Activated CD8-positive, alpha-beta memory T cell treated with anti-CD3 and anti-CD28 coated beads for 4 hours (primary cell): ENCODE measurements around the gene PTPN14.

ENCODE experiments used
- DNase-seq, 2 donors: peaks; one replicate each; pipeline ENCODE4 v3.0.0-alpha.2; 2020; ENCODE audit warnings: low read depth in 2 of 2

The PTPN14 gene

DNA sequence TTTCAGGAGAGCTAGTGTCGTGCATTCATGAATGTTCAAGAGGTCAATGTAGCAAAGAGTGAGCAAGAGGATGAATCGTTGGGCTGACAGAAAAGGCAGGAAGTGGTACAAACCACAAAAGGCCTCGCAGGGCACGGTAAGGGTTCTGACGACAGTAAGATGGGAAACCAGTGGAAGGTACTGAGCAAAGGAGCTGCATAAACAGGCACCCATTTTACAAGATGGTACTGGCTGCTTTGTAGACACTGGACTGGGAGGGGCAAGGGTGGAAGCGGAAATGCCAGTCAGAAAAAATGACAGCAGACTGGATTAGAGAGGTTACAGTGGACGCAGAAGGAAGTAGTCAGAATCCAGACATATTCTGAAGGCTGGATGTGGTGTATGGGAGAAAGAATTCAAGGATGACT, 123.5 kb downstream of the PTPN14 start:
- peak; percentile 26 for DNase-seq

DNA sequence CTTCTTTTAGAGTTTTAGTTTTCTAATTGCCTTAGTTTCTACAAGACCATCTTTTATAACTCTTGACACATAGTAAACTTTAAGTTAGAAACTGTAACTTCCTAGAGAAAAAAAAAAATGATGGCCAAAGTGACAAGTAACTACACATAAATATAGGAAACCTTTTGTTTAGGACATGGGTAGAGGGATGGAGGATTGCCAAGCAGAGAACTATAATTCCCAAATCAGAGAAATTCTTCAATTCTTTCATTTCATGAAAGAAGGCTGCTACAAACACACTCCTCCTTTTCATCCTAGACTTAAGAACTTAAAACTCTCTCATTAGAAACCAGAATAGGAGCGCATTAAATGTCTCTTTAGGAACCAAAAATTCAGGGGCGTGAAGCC, 125.0 kb downstream of the PTPN14 start:
- DNase-seq, result no peak

DNA sequence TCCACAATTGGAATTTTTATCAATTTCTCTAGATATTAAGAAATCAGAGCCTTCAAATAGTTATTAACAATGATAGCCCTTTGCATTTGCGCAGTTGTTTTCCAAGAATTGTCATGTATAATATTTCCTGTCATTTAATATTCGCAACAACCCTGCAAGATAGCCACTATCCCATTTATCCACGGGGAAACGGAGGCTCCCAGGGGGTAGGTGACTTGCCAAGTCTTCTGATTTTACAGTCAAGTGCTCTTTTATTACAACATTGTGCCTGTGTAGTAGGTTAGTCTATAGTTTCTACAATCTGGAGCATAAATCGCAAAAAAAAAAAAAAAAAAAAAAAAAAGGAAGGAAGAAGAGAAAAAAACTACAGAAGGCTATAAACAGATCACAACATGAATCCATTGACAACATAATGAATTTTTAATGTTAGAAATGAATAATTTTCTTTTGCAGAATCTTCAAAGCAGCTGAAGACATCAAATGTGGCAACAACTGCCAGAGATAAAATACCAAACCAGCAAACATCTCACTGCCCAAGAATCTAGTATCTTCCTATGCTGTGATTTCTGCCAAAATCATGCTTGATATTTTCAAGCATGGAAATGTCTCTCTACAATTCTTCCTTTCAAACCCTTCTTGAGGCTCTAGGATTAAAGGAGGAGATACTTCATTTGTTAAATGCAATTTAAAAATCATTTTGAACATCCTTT, 125.5 kb downstream of the PTPN14 start:
- no peak for DNase-seq

DNA sequence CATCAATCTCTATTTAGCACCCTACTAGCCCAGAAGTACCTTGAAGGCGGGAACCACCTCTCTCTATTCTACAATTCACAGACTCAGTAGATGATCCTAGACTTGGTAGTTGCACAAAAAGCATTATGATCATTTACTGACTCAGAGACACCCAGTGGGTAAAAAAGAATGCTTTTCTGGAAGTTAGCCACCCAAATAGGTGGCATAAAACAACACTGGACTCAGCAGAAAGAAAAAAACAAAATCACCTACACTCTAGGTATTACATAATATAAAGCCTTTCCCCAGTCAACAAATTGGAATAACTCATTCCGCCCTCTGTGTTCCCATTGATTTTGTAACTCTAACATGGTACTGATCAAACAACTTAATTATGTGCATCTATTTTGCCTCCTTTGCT, 126.3 kb downstream of the PTPN14 start:
- DNase-seq, result no peak

DNA sequence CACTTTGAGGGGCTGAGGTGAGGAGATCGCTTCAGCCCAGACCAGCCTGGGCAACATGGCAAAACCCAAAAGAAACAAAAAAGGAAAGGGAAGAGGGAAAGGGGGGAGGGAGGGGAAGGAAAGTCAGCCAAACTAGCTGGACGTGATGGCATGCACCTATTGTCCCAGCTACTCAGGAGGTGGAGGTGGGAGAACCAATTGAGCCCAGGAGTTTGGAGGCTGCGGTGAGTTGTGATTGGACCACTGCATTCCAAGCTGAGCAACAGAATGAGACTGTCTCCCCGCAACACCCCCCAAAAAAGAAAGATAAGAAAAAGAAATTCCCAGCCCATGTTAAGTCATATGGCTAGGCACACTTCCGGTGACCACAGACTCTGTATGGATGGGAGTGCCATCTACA, 128.4 kb downstream of the PTPN14 start:
- DNase-seq, result no peak

DNA sequence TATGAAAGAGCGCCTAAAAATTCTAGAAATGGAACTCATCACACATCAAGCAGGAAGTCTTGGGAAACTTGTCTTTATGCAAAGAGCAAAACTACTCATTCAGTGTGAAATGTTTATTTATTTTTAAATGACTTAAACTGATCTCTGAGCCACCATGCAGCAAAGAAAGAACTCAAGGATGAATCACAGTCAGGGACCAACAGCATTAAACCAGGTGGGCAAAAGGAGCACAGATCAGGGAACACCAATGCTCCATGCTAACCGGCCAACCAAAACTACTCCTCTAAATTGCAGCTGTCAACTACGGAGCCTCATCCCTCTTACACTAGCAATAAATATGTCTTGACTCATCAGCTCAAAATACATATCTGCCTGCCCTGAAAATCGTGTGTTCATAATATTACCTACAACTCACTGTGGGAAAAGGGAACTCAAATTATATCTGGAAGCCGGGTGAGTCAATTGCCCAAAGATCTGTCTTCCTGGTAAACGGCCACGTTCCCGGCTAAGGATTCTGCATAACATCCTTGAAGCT, 129.2 kb downstream of the PTPN14 start:
- DNase-seq, result no peak

DNA sequence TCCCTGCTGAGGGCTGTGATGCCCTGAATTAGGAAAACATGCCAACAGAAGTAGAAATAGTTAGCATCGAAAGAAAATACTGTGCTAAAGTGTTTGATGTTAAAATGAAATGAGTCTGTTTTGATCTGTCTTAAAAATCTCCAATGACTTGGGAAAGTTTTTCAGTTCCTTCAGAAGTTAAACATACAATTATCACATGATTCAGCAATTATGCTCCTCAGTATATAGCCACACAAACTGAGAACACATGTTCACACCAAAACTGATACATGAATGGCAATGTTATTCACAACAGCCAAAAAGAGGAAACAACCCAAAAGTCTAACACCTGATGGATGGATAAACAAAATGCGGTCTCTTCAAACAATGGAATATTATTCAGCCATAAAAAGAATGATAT, 130.6 kb downstream of the PTPN14 start:
- no peak for DNase-seq

DNA sequence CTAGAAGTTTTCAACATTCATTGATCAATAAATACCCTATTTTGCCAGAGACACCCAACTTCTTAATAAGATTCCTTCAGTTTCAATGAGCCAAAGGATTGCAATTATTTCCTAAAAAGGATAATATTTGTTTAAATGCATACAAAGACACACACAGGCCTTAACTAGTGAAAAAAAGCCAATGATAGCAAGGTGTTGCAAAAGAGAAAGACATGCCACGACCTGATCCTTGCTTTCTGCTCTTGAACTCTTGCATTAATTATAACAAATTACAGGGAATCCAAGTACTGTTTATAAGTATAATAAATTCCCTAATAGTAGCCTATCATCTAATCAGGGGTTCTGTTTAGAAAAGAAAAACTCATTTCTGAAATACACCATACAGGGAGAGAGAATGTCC, 131.1 kb downstream of the PTPN14 start:
- DNase-seq, result no peak

DNA sequence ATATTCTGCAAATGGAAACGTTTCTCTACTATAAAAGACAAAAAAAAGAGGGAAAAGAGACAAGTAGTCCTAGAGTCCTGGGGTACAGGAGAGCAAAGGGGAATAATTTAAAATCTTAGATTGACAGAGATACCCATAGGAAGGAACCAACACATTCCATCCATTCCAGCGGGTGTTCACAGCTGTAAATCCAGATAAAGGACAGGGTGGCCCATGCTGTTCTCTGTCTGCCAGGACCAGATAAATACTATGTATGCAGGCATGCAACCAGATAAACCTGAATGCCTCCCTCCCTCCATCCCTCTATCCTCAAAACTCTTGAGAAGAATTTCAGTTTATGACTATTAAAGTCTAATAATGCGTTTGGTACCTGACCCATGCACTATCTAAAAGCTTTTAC, 131.8 kb downstream of the PTPN14 start:
- no peak for DNase-seq

DNA sequence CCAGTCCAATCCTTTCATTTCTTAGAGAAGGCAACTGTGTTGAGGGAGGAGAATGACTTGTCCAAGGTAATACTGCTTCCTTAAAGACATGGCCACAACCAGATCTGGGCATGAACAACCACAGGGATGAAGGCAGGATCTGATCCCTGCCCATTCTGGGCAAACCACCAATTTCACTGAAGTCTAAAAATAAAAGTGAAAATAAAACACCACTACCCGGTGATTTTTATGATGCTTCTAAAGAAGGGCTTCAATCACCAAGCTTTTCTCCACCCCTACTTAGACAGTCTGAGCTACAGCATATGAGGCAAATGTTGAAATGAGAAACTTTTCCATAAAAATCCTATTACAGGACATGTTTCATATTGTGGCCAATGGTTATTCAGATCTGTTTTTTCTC, 133.0 kb downstream of the PTPN14 start:
- DNase-seq, result no peak

DNA sequence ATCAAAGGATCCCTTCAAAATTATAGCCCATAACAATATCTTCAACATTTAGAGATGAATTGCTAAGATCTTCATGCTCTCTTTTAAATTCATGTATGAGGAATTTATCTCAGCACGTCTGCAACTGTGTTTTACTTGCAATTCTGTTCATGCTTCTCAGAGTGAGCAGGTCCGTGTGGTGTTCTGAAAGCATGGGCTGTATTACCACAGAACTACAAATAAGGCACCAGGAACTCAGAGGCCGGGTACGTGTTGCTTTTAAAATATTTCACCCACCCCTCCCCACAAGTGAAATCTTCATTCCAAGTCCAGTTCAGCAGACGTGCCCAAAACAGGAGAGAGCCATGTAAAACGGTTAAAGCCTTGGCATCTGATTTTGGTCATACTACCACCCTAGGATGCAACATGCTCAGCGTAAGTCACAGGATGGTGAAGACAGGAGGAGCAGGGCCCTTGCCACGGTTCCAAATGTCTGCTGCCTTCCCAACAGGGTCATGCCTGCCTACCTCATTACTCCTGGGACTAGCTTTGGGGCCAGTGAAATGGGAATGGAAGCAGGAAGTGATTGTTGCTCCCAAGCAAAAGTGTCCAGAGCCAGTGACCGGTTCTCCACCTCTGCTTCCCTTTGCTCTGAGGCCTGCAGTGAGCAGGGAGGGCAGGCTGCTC, 133.7 kb downstream of the PTPN14 start:
- no peak for DNase-seq

DNA sequence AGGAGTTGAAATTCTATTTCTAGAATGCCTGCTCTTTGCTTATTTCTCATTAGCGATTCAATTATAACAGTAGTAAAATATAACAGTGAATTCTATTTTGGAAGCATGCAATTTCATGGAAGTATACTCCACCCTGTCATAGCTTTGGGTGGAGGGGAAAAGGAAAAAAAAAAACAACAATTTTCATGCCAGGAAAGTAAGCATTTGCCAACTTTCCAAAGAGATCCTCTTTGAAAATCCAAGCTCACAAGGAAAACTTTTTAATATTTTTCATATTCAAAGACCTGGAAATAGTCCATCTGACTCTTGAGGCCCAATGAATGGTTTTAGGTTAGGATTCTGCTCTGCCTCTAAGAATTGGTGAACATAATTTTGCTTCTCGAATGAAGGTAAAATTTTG, 134.5 kb downstream of the PTPN14 start:
- DNase-seq, result no peak

DNA sequence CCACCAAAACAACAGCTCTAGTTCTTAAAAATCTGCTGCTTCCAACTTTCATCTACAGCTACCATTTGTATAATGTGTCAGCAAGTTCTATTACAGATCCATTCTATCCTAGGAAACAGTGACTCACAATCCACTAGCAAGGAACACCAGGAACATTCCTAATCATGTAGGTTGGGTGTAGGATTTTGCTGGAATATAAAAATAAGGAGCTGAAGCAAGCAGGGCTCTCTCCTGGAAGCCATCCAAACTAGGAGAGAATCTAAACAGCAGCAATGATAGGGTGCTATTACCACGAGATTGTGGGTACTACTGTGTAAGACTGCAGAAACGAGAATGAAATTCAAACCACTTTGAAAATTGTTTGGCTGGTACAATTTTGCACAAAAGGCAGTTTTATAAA, 135.0 kb downstream of the PTPN14 start:
- DNase-seq, result no peak

DNA sequence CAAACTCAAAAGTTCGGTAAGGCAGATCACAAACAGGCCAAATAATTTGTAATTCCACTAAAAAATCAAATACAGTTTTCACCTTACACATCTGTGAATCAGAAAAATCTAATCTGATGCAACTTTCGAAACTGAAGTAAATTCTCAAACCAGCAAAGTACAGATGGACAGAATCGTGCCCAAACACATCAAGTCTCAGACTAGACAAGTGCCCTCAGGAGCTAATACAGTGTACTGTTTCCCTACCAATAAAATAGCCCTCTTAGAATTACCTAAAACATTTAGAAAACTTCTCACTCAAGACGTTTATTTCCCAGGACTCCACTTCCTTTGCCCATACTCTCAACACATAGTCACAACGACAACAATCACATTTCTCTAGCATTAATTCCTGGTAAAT, 136.3 kb downstream of the PTPN14 start:
- DNase-seq, result no peak

DNA sequence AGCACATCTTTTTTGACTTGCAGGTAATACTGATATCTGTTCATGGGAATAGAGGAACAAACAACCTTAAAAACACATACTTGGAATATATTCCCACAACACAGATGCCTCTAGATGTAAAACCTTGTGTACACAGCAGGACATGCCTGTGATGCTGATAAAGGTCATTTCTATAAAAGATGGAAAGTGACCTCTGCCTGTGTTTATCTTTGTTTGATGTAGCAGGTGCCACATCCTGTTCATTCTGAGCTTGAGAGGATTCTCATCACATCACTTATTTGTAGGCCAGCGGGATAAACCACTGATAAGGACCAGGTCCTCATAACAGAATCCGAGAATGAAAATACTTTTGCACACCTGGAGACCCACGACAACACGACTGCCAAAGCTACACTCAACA, 136.7 kb downstream of the PTPN14 start:
- DNase-seq, result no peak

DNA sequence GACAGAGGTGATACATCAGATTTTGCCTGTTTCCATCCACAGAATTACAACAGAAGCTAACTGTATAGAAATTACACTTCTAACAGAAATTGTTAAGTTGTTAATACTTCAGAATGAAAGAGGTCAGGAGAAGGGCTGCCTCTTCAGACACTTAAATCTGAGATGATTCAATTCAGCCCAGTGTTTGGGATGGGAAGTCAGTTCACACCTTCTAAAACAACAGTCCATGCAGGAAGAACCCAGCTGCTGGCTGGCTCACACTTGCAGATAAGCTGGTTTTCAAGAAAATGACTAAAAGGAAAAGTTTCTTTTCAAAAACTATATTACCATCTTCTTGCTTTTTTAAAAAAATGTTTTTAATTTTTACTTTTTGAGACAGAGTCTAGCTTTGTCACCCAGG, 138.1 kb downstream of the PTPN14 start:
- DNase-seq, result no peak

DNA sequence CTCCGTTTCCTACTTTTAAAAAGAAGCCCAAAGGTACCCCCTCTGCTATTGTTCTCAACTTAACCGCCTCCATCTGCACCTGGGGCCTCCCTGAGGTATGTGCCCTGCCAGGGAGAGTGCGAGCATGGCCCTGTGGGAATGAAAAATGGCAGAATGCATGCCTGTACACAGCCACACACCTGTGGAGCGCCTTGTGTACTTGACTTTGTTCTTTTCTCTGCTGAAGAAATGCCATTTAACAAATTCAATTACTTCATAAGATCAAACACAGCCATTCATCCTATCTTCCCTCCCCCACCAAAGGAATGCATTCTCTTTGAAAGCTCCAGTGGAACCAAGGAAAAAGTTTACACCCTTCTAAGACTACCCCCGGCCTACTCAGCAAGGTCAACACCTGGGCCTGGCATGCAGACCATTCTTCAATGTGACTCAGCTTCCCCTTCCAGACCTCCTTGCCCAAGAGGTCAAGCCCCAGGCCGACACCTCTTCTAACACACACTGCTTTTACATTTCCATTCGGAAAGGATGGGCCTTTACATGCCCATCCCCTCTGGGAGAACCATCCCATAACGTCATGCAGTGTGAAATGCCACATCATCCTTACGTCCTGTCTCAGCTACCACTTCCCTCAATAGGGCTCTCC, 146.7 kb downstream of the PTPN14 start:
- no peak for DNase-seq

DNA sequence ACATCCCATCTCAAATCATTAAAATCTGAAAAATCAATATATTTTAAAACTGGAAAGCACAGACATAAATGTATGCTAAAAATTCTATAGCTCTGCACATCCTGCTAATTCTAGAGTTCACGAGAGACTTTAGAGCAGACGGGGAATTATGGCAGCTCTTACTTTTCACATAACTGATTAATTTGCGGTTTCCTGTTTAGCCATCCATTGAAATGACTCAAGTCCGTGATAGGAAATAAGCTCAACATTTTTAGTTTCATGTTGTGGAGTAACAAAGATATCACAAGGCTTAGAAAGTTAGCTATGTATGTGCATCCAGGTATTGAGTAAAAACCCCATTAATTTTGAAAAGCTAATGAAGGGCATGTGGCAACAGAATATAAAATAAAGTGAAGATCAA, 147.2 kb downstream of the PTPN14 start:
- DNase-seq, result no peak

DNA sequence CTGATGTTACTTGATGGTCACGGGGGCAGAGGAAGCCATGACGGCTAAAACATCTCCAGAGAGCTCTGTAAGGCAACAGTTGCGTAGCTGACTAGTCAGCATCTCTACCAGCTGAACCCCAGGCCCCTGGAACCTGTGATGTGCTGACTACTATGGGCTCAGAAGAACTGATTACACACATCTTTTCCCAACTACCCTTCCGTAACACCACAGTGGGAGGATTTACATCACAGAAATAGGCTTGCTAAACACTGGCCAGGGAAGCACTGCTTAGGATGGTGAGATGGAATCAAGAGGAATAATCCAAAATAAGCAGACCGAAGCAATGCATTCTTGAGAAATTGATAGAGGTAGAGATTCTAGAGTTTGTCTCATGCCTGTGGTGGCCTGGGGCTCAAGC, 148.0 kb downstream of the PTPN14 start:
- no peak for DNase-seq

DNA sequence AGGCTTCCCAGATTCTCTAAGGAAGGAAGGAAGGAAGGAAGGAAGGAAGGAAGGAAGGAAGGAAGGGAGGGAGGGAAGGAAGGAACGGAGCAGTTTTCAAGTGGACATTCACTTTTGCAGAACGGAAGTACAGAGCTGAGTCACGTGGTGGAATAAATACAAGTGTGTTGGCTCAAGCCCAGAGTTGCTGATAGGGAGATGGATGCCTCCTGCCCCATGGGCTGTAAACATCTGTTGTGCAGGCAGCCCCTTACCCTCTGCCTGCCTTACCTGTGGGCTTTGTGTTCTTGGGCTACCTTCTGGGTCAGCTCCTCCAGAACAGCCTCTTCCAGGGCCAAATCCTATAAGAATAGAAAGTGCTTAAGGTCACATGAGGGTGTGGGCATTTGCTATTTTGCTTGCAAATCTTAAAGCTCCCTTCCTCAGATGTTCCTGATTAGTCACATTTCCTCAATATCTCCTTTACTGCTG, 148.8 kb downstream of the PTPN14 start:
- no peak for DNase-seq

DNA sequence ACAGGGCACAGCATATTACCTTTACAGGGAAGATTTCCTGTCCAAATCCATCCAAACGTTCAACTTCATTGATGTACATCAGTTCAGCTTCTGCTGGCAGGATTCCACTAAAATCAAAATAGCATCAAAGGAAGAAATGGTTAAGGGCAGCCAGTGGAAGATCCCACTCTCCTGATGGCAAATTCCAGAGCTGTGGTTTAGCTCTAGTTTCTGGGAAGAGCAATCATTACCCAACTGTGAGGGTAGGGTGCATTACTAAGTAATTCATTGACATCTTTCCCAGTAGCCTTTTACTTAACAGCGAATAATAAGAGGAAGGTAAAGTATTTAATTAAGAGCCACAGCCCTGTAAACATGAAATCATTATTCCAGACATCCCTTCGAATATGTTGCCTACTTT, 149.7 kb downstream of the PTPN14 start:
- DNase-seq, result no peak

DNA sequence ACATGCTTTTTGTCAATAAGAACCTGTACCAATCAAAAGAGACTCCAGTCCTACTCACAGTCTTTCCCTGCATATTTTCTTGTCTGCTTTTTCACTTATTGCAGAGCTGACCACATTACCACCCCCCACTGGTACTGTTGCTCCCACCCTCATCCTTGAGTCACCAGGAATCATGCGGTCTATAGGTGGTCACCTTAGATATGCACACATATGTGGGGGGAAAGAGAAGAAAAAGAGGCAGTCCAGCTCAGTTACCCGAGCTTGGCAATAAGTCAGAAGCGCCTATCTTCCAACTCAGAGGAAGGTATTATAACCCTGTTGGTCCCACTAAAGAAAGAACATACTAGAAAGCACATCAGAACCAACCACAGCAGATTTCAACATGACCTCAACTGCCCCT, 151.3 kb downstream of the PTPN14 start:
- no peak for DNase-seq

DNA sequence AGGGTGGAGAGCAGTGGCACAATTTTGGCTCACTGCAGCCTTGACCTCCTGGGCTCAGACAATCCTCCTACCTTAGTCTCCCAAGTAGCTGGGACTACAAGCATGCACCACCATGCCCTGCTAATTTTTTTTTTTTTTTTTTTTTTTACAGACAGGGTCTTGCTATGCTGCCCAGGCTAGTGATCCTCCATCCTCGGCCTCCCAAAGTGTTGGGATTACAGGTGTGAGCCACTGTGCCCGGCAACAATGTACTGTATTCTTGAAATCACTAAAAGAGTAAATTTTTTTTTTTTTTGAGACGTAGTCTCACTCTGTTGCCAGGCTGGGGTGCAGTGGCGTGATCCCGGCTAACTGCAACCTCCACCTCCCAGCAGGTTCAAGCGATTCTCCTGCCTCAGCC, 152.9 kb downstream of the PTPN14 start:
- no peak for DNase-seq
